OCI-LY1 (cell line): ENCODE data around the gene BAD.

Experiments used
- EZH2 ChIP-seq: fragments of 200-600 bp; sonication (generic), shearing (Covaris generic); IDR thresholded peaks from 2 replicates; pipeline ENCODE4 v1.8.0; 2017; ENCODE audit warnings: borderline replicate concordance, mixed run types, mild to moderate bottlenecking, antibody characterized with exemption, low read length, moderate library complexity, mixed read lengths
- TF ChIP-seq, protein P1 (sequence below): fragments of 200-600 bp; sonication (generic), shearing (Covaris generic); IDR thresholded peaks from 2 replicates; pipeline ENCODE4 v1.5.1; 2017; ENCODE audit warnings: mild to moderate bottlenecking, antibody characterized with exemption, low read length, moderate library complexity, mixed read lengths

DNA sequence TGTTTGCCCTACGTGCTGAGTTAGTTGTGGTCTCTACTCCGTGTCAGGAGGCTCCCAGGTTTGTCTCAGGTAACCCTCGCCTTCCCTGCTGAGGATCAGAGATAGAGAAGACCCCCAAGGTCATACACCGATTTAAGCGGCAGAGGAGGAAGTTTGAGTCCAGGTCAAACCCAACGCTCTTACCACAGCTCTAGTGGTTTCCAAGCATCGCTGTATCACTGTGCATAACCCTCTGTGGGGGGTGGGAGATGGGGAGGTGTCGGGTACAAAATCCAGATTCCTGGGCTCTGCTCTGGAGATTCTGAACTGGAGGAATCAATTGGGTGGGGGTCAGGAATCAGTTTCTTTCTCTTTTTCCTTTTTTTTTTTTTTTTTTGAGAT, 53.5 kb downstream of the BAD start:
- TF ChIP-seq, protein P1, sequence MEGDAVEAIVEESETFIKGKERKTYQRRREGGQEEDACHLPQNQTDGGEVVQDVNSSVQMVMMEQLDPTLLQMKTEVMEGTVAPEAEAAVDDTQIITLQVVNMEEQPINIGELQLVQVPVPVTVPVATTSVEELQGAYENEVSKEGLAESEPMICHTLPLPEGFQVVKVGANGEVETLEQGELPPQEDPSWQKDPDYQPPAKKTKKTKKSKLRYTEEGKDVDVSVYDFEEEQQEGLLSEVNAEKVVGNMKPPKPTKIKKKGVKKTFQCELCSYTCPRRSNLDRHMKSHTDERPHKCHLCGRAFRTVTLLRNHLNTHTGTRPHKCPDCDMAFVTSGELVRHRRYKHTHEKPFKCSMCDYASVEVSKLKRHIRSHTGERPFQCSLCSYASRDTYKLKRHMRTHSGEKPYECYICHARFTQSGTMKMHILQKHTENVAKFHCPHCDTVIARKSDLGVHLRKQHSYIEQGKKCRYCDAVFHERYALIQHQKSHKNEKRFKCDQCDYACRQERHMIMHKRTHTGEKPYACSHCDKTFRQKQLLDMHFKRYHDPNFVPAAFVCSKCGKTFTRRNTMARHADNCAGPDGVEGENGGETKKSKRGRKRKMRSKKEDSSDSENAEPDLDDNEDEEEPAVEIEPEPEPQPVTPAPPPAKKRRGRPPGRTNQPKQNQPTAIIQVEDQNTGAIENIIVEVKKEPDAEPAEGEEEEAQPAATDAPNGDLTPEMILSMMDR: no peak
- TF ChIP-seq EZH2: no peak
